T-helper 2 cell (primary cell): ENCODE measurements around the gene HIPK3.
A peak's percentile ranks its signal among the peaks of the same experiment; 100 is the strongest.
"Not testable (repeated sequence)": the region's sequence is repeated elsewhere in the genome, so short reads cannot be mapped to it uniquely, and the experiment has no call there.

ENCODE experiments used
- DNase-seq, 5 experiments: peaks; one replicate each; pipeline versions ENCODE4 v3.0.0 to v3.0.0-alpha.2; 2012 to 2022

Gene HIPK3

DNA sequence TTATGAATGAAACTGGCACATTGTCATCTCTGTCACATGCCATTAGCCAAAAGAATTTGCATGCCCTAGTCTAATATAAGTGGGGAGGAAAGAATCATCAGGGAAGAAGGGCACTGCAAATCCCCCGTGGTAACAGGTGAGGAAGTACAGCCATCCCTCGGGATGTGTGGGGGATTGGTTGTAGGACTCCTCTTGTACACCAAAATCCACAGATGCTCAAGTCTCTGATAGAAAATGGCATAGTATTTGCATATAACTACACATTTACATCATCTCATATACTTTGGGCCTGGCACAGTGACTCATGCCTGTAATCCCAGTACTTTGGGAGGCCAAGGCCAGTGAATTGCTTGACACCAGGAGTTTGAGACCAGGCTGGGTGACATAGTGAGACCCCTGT is 109.7 kb downstream of the HIPK3 start:
- DNase-seq: no peak

GRCh38 chr11:33368475-33368874 is 111.3 kb downstream of the HIPK3 start:
- not testable (repeated sequence) for DNase-seq

DNA sequence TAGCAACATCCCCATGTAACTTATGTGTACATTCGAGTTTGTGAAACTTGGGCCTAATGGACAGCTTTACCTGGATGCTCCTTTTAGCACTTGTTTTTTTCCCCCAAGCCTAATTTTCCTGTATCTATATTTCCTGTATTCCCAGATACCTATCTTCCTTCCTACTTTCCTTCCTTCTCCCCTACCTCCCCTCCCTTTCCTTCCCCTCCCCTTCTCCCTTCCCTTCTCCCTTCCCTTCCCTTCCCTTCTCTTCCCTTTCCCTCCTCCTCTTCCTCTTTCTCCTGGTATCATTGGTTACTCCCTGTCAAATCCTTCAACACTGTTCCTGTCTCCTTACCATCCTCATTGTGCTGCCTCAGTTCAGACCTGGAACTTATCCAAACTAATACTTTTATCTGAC is 111.8 kb downstream of the HIPK3 start:
- DNase-seq: no peak

GRCh38 chr11:33373636-33374035 is 116.5 kb downstream of the HIPK3 start:
- DNase-seq: no peak

DNA sequence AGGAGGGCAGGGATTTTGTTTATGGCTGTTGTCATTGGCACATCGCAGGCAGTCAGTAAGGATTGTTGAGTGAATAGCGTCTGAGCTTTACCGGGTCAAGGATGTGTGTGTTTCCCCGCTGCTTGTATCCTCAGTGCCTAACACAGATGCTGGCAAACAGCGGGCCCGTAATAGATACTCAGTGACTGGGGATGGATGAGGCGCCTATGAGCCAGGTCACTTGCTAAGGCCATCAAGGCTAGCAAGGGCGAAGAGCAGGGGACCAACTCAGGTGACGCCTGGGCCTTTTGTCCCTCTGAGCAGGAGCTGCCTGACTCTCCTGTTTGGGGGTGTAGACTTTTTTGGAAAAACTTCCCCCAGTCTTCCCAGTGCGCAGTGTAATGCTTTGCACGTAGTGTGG is 118.1 kb downstream of the HIPK3 start:
- DNase-seq: no peak

DNA sequence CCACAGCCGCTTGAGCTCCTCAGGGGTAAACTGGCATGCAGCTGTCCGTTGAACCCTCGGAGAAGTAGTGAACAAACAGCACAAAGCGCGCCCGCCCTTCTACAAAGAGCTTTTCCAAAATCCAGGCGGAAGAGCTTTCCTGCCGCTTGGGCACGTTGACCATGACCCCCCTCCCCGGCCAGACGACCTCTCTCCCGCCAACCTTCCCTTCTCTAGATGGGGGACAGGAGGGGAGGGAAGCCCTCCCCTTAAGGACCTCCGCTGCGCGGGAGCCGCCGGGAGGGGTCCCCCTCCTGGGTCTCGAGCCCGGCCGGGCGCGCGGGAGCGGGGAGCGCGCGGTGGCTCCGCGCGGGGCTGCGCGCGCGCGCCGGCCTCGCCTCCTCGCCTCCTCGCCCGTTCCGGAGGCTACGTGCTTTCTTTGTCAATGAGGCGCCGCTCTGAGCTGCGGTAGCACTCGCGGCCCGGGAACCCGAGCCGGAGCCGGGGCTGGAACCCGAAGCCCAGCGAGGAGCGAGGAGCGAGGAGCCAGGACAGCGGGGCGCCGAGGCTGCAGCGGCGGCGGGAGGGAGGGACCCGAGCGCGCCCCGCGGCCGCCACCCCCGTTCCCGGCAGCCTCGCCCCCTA is 118.6 kb downstream of the HIPK3 start, which contains the start of gene KIAA1549L:
KIAA1549L (plus strand) TSS at position 421 of the 624 bp plus-strand sequence.
- peak in 1 of 5 experiments; percentile 12 for DNase-seq

GRCh38 chr11:33376331-33377310 is 119.4 kb downstream of the HIPK3 start:
- DNase-seq: peak in 1 of 5 experiments; percentile 4

GRCh38 chr11:33377412-33378370 is 120.5 kb downstream of the HIPK3 start:
- no peak for DNase-seq

- DNase-seq: no peak
Observed at GRCh38 chr11:33379947-33380346, 122.8 kb downstream of the HIPK3 start.

DNA sequence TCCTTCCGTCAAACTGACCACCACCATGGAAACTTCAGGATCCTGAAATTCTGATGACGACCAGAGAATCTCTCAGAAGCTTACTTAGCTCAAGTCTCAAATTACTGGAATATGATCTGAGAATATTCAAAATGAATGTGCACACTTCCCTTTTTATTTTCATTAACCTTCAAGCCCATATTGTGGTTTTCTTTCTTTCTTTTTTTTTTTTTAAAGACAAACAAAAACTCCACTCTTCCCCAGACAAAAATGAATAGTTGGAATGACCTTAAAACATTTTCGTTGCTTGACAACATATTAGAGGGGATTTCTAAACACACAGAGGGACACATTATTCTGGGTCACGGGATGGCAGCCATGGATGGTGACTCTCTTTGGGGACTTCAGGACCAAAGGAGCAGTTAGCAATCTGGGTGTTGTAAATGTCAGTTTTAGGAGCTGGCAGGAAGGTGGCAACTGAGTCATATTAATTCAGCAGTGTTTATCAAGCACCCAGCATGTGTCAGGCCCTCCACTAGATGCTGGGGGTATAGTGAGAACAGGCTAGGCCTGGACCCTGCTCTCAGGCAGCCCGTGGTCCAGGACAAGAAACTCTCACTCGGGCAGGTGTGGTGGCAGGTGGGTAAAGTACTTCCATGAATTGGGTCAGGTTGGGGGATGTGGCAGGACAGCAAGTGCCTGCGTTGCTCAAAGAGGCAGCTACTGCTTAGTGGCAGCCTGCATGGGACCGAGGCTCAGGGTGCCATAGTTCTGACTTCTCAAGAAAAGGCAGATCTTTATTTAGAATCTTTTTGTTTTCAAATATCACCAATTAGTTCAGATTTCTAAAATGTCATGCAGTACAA is 126.1 kb downstream of the HIPK3 start:
- DNase-seq: no peak

DNA sequence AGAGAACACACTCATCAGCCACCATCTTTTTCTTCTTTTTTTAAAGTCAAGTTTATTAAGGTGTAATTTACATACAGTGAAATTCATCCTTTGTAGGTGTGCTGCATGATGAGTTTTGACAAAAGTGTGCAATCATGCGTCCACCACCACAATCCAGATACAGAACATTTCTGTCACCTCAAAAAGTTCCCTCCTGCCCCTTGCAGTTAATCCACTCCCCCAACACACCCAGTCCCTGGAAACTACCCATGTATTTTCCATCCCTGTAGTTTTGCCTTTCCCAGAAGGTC is 126.7 kb downstream of the HIPK3 start:
- no peak for DNase-seq

DNA sequence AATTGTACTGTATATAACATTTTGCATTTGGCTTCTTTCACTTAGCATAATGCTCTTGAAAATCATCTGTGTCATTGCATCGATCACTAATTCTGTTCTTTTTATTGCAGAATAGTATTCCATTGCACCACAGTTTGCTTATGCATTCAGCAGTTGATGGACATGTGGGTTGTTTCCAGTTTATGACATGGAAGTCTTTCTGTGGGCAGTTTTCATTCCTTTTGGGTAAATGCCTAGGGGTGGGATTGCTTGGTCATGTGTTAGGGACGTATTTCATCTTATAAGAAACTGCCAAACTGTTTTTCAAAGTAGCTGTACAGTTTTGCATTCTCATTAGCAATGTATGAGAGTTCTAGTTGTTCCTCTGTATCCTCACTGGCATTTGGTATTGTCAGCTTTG is 127.0 kb downstream of the HIPK3 start:
- DNase-seq: no peak

DNA sequence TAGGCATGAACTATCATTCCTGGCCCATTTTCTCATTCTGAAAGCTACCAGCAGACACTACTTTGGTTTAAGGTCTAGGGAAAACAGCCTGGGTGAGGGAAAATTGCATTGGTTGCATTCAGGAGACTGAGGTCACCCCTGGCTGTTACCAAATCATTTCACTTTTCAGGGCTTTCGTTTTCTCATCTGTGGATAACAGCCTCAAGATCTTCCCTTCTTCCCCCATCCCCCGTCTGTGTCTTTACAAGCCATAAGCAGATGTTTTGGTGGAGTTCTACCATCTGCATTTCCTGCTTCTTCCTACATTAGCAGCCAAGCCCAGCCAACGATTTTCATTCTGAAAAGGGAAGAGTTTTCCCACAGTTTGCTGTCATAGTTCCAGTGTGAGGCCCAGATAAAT is 130.4 kb downstream of the HIPK3 start:
- DNase-seq: no peak

DNA sequence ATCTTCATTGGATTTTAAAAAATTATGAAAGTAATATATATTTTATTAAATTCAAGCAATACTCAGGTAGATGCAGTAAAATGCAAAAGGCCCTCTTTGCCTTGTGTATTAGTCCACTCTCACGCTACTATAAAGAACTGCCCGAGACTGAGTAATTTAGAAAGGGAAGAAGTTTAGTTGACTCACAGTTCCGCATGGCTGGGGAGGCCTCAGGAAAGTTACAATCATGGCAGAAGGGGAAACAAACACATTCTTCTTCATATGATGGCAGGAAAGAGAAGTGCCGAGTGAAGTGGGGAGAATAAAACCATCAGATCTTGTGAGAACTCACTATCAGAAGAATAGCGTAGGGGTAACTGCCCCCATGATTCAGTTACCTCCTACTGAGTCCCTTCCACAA is 130.8 kb downstream of the HIPK3 start:
- DNase-seq: no peak

DNA sequence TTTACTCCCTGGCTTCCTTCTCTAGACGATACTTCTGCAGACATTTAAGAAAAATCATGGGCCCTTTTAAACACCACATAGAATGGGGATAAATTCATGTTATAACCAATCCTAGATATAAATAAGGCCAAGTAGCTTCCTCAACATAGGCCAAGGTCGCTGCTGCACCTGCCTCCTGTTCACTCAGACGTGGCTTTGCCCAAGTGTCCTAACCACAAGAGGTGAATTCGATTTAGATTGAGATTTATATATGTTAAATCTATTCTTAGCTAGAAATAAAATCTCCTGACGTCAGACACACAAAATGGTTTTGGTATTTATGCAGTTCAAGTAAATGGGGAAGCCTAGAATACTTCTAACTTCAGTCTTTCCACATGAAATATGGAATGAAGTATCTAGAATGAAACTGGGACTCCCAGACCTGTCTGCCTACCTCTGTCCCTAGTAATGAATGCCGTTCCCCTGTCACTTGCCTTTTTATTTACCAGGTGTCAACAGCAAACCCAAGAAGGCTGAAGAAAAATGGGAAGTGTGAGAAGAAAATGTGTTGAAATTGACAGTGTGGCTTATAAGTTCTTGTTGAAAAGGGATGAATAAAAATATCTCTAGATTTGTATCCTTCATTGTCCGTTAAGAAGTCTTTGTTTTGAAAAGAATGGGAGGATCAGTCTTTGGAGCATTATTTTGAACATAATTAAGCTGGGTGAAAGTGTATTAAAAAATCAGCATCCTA is 131.8 kb downstream of the HIPK3 start:
- DNase-seq: no peak

DNA sequence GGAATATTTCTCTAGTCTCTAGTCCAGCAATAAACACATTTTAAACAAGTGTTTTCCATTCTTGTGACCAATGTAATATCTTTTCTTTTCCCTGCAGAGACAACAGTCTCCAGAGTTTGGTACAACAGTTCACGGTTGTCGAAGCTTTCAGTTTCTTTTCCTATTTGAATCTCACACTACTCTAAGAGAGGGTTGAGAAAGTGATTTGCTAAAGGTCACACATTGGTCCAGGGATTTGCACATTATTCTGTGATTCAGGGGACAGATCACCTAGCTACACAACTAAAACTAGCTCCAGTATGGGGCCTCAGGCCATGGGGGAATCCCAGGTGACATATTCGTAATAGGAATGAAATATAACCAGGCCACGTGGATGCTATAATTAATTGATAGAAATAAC is 132.5 kb downstream of the HIPK3 start:
- DNase-seq: no peak

DNA sequence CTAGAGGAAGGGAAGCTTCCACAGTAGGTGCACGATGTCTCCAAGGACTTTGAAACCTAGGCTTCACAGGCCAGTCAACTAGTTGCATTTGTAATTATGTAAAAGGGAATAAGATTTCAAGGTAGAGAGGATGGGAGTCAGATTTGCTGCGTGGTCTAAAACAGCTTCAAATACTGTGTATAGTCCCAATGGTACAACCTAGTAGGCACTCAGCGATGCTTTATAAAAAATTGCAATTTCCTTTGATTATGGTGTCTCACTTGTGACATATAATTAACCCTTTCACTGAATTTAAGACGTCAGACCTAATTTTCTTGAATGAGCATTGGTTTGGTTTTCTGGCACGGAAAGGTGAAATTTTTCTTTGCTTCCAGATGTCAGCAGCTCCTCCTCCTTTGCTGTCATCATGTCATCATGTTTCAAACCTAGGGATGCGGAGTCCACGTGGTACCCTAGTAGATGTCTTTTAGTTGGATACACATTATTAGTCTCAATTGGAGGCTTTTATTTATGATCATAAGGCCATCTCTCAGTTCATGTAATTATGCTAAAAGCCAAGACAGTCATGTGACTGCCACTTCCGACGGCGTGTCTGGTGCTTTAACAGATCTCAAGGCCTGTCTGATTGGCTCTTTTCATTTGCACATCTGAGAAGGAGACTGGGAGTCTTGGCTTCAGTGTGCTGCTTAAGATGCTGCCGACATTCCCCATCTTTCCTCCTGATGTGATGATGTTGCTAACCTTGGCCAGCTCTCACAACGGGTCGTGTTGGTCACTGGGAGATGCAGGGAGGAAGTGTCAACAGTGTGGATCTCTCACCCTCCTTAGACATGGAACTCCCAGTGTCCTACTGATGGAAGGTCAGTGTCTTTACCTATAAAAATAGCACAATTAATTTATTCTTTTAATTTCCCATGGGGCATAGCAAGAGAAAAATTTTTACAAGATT is 134.0 kb downstream of the HIPK3 start:
- DNase-seq: no peak

DNA sequence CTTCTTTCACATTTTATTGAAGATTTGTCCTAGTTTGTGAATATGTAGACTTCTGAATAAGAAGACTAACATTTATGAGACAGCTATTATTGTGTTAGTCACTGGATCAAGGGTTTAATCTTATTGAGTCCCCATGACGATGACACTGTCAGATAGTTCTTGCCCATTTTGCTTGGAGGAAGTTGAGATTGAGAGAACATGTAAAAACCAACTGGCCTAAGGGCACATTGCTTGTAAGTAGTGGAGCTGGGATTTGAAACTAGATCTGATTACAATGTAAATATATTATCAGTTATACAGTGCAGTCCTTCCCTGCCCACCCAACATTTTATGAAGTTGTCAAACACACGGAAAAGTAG is 134.7 kb downstream of the HIPK3 start:
- DNase-seq: no peak

- no peak for DNase-seq
Observed at GRCh38 chr11:33394431-33395109, 137.4 kb downstream of the HIPK3 start.

GRCh38 chr11:33396361-33396760 is 139.2 kb downstream of the HIPK3 start:
- no peak for DNase-seq
